HEK293T (cell line): ENCODE data around the gene GPR158.

Experiments
- CTCF ChIA-PET: fragments of 350-600 bp; formaldehyde crosslinking; extraction: SDS; loops from one replicate; lab custom pipeline; 2021; ENCODE audit warnings: antibody characterized with exemption, inconsistent platforms; lab: Yijun Ruan, JAX
- POLR2A ChIA-PET: fragments of 350-600 bp; formaldehyde crosslinking; extraction: SDS; loops from one replicate; lab custom pipeline; 2020; ENCODE audit warnings: antibody characterized with exemption, inconsistent platforms; lab: Yijun Ruan, JAX
- DNase-seq: peaks from one replicate; pipeline ENCODE4 v3.0.0; 2012; ENCODE audit warnings: mixed read lengths; ENCODE audit errors: extremely low spot score
- ARNT ChIP-seq: fragments of 450-650 bp; IDR thresholded peaks from 2 replicates; pipeline ENCODE4 v1.6.1; 2017; ENCODE audit warnings: mild to moderate bottlenecking
- BHLHE40 ChIP-seq: fragments of 450-650 bp; IDR thresholded peaks from 2 replicates; pipeline ENCODE4 v1.6.1; 2016; ENCODE audit warnings: mild to moderate bottlenecking, moderate library complexity, borderline replicate concordance
- CTBP1 ChIP-seq: fragments of 450-650 bp; IDR thresholded peaks from 2 replicates; pipeline ENCODE4 v1.6.1; 2016; ENCODE audit warnings: borderline replicate concordance
- ELF4 ChIP-seq: fragments of 450-650 bp; IDR thresholded peaks from 2 replicates; pipeline ENCODE4 v1.6.1; 2017; ENCODE audit warnings: antibody characterized with exemption
- FOXA1 ChIP-seq: fragments of 450-650 bp; IDR thresholded peaks from 2 replicates; pipeline ENCODE4 v1.6.1; 2016; ENCODE audit warnings: mild to moderate bottlenecking
- FOXK2 ChIP-seq: fragments of 450-650 bp; IDR thresholded peaks from 2 replicates; pipeline ENCODE4 v1.6.1; 2016; ENCODE audit warnings: mild to moderate bottlenecking
- FOXM1 ChIP-seq: fragments of 450-650 bp; IDR thresholded peaks from 2 replicates; pipeline ENCODE4 v1.6.1; 2017; ENCODE audit warnings: mild to moderate bottlenecking, borderline replicate concordance
- HDGF ChIP-seq: fragments of 450-650 bp; IDR thresholded peaks from 2 replicates; pipeline ENCODE4 v1.6.1; 2017; ENCODE audit warnings: antibody characterized with exemption, borderline replicate concordance
- L3MBTL2 ChIP-seq: fragments of 450-650 bp; conservative IDR thresholded peaks from 2 replicates; pipeline ENCODE4 v1.6.1; 2016; ENCODE audit warnings: mild to moderate bottlenecking
- LEF1 ChIP-seq: fragments of 450-650 bp; IDR thresholded peaks from 2 replicates; pipeline ENCODE4 v1.6.1; 2017; ENCODE audit warnings: mild to moderate bottlenecking, borderline replicate concordance
- NFRKB ChIP-seq: fragments of 450-650 bp; IDR thresholded peaks from 2 replicates; pipeline ENCODE4 v1.6.1; 2016; ENCODE audit warnings: mild to moderate bottlenecking, moderate library complexity
- PKNOX1 ChIP-seq: fragments of 450-650 bp; IDR thresholded peaks from 2 replicates; pipeline ENCODE4 v1.6.1; 2016
- SP1 ChIP-seq: fragments of 450-650 bp; IDR thresholded peaks from 2 replicates; pipeline ENCODE4 v1.6.1; 2017
- SUZ12 ChIP-seq: fragments of 450-650 bp; IDR thresholded peaks from 2 replicates; pipeline ENCODE4 v1.6.1; 2016; ENCODE audit warnings: mild to moderate bottlenecking
- TARDBP ChIP-seq: fragments of 450-650 bp; IDR thresholded peaks from 2 replicates; pipeline ENCODE4 v1.6.1; 2016
- ZNF384 ChIP-seq: fragments of 450-650 bp; IDR thresholded peaks from 2 replicates; pipeline ENCODE4 v1.6.1; 2016

The GPR158 gene

GRCh38 chr10:25561758-25562157 lies 387.0 kb downstream of the GPR158 start:
- ChIA-PET POLR2A (no interaction called here), CTCF (no interaction called here)
- no peak for DNase-seq
- TF ChIP-seq FOXA1 (no peak), L3MBTL2 (no peak), CTBP1 (no peak), LEF1 (no peak), SUZ12 (no peak), BHLHE40 (no peak), PKNOX1 (no peak), NFRKB (no peak)

- no peak for TF ChIP-seq HDGF
- ChIA-PET POLR2A (no interaction called here), CTCF (no interaction called here)
- no peak for DNase-seq
Measured at GRCh38 chr10:25562547-25562946, 387.7 kb downstream of the GPR158 start.

GRCh38 chr10:25564351-25564750 lies 389.6 kb downstream of the GPR158 start:
- POLR2A ChIA-PET: no interaction called here
- CTCF ChIA-PET: interaction anchor here (0.7 kb wide), 2 partner anchors 9 to 150 kb away, joined by 3 read pairs; no protein-coding TSS in a partner anchor
- DNase-seq: no peak
- no peak for TF ChIP-seq FOXA1
- TF ChIP-seq SP1: no peak
- no peak for TF ChIP-seq SUZ12
- no peak for TF ChIP-seq ELF4
- TF ChIP-seq CTBP1: no peak
- TF ChIP-seq NFRKB: no peak
- TF ChIP-seq LEF1: no peak
- TF ChIP-seq PKNOX1: no peak
- TF ChIP-seq L3MBTL2: no peak
- no peak for TF ChIP-seq ARNT
- no peak for TF ChIP-seq ZNF384

- CTCF ChIA-PET: no interaction called here
- no peak for TF ChIP-seq ARNT
- no peak for TF ChIP-seq FOXM1
- no peak for TF ChIP-seq PKNOX1
- TF ChIP-seq SP1: no peak
- no peak for TF ChIP-seq FOXA1
- TF ChIP-seq CTBP1: no peak
- TF ChIP-seq NFRKB: no peak
- TF ChIP-seq LEF1: no peak
- TF ChIP-seq ZNF384: no peak
- no peak for TF ChIP-seq TARDBP
- TF ChIP-seq L3MBTL2: no peak
- DNase-seq: no peak
- POLR2A ChIA-PET: no interaction called here
Measured at GRCh38 chr10:25565570-25565969, 390.8 kb downstream of the GPR158 start.

- ChIA-PET CTCF (interaction anchor here (0.6 kb wide), 1 partner anchor 9 kb away, joined by 3 read pairs; no protein-coding TSS in a partner anchor), POLR2A (no interaction called here)
- TF ChIP-seq FOXK2 (no peak), NFRKB (no peak), ZNF384 (no peak), LEF1 (no peak), HDGF (no peak), PKNOX1 (no peak), CTBP1 (no peak), L3MBTL2 (no peak), BHLHE40 (no peak), ELF4 (no peak), FOXA1 (no peak), TARDBP (no peak), ARNT (no peak), SUZ12 (no peak), SP1 (no peak), FOXM1 (no peak)
- no peak for DNase-seq
Measured at GRCh38 chr10:25573316-25573715, 398.5 kb downstream of the GPR158 start.

- POLR2A ChIA-PET: no interaction called here
- TF ChIP-seq SUZ12: no peak
- TF ChIP-seq BHLHE40: no peak
- no peak for TF ChIP-seq NFRKB
- no peak for TF ChIP-seq FOXA1
- CTCF ChIA-PET: no interaction called here
- DNase-seq: no peak
Measured at GRCh38 chr10:25575343-25575742, 400.5 kb downstream of the GPR158 start.
